Psoas muscle (tissue), 8 donors: ENCODE measurements around the gene FSTL4. TPM values are rescaled to one million over a fixed set of nuclear protein-coding genes. Genes with fewer than 3 reads are reported as not detected.

Experiments used
- ATAC-seq, 4 donors: fragments of 200-7000 bp; cut with Tn5 transposase; one replicate each; pipeline ENCODE4 v1.9.1; 2020; ENCODE audit warnings: moderate library complexity in 3 of 4, mild to moderate bottlenecking in 2 of 4
- DNase-seq, 2 donors: peaks; one replicate each; pipeline ENCODE4 v3.0.0-alpha.2; 2020
- H3K27ac ChIP-seq: fragments of 200-600 bp; one replicate; pipeline ENCODE4 v1.8.0; 2022
- H3K27me3 ChIP-seq, 3 donors: fragments of 200-600 bp in 1 of 3; one replicate each; pipeline versions ENCODE4 v1.6.1 to v1.8.0; 2013 to 2022; ENCODE audit warnings: low read length in 2 of 3, mild to moderate bottlenecking in 2 of 3, moderate library complexity in 1 of 3; ENCODE audit not compliant: insufficient read depth in 3 of 3
- H3K36me3 ChIP-seq, 2 donors: fragments of 200-600 bp in 1 of 2; one replicate each; pipeline versions ENCODE4 v1.6.1 to v1.8.0; 2013 to 2022; ENCODE audit warnings: low read depth in 1 of 2, mild to moderate bottlenecking in 1 of 2, moderate library complexity in 1 of 2; ENCODE audit not compliant: insufficient read depth in 1 of 2
- H3K4me1 ChIP-seq: fragments of 200-600 bp; one replicate; pipeline ENCODE4 v1.8.0; 2022
- H3K4me3 ChIP-seq: fragments of 200-600 bp; one replicate; pipeline ENCODE4 v1.8.0; 2022; ENCODE audit warnings: mild to moderate bottlenecking
- H3K9me3 ChIP-seq: fragments of 200-600 bp; one replicate; pipeline ENCODE4 v1.8.0; 2022
- WGBS, 3 donors: extraction: QIAGEN DNeasy Blood & Tissue Kit; methylation state at CpG; one replicate each; pipeline versions ENCODE4 v1.1.6 to v1.1.7; 2013; 5-methylcytosine and 5-hydroxymethylcytosine counted together
- intact Hi-C, 2 donors: fragments of 100-400 bp; cut with DNase I; formaldehyde crosslinking; loops; one replicate each; pipeline versions ENCODE4 v1.11.0 to v1.14.2; 2022
- polyA plus RNA-seq, 3 donors: library from polyadenylated mRNA; stranded (reverse); fragments of 200-250 nt; gene quantifications; one replicate each; pipeline ENCODE4 v1.2.3, GENCODE V29; 2013
- total RNA-seq, 4 donors: library from RNA; stranded (reverse); fragmentation: NEBNext Ultra II Directional in 2 of 4; extraction: Animal tissue kit (Norgen Biotek cat#: 25700) in 2 of 4; gene quantifications; one replicate each; pipeline versions ENCODE4 v1.2.1 to v1.2.4, GENCODE V29; 2021 to 2023
- TF ChIP-seq, protein P1 (sequence below): fragments of 200-600 bp; IDR thresholded peaks from one replicate; pipeline ENCODE4 v1.8.0; 2022; ENCODE audit warnings: antibody characterized with exemption
- donor health status: healthy with polysubstance abuse.
- donor health status: DM: no; HTN: no; CAD: no; lungs with moderate emphysema.
- donor health status: Bipolar disorder and iron deficiency.
- donor health status: healthy.
- donor health status: DM: yes; HTN: yes; CAD: no.
- donor health status: DM: no; HTN: no; CAD: no.
- donor health status: DM: no; HTN: no; CAD: no.
- donor health status: DM: yes; HTN: yes; CAD: no.

Gene FSTL4
- total and polyA plus RNA-seq, 7 donors: 0.07 to 0.81 (median 0.24) TPM

DNA sequence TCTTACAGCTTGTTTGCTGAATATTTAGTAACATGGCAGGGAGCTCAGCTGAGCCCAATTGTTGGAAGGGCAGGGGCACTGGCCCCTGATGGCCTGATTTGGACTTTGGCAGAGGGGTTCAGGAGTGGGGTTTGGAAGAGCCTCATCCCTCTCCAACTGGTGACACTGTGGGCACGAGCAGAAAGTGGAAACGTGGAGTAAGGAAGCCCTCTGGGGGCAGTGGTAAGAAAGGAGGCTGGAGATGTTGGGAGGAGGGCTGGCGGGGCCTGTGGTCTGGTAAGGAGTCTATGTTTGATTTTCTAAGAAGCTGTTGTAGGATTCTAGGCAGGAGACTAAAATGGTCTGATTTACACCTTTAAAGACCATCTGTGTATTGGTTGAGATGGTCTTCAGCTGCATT, 351.6 kb downstream of the FSTL4 start:
- no peak for DNase-seq
- no peak overlapping the region for H3K4me3 ChIP-seq
- peak; percentile 50 to 77 (median 66) for ATAC-seq
- peak overlapping the region; percentile 63 for H3K27ac ChIP-seq
- TF ChIP-seq, protein P1, sequence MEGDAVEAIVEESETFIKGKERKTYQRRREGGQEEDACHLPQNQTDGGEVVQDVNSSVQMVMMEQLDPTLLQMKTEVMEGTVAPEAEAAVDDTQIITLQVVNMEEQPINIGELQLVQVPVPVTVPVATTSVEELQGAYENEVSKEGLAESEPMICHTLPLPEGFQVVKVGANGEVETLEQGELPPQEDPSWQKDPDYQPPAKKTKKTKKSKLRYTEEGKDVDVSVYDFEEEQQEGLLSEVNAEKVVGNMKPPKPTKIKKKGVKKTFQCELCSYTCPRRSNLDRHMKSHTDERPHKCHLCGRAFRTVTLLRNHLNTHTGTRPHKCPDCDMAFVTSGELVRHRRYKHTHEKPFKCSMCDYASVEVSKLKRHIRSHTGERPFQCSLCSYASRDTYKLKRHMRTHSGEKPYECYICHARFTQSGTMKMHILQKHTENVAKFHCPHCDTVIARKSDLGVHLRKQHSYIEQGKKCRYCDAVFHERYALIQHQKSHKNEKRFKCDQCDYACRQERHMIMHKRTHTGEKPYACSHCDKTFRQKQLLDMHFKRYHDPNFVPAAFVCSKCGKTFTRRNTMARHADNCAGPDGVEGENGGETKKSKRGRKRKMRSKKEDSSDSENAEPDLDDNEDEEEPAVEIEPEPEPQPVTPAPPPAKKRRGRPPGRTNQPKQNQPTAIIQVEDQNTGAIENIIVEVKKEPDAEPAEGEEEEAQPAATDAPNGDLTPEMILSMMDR: peak; percentile 30
- H3K36me3 ChIP-seq: no peaks in the 10 kb centered on the region
- H3K4me1 ChIP-seq: peaks cover 9% of the 10 kb centered on the region
- H3K9me3 ChIP-seq: no peaks in the 10 kb centered on the region
- 57 to 67% (median 64%) methylated on average over 3 of the region's 3 CpGs for WGBS, 3 donors
- intact Hi-C loops: loop anchor here in 1 of 2 donors (2.0 kb wide), 1 partner anchor 150 kb away; no protein-coding TSS in a partner anchor
- no peaks in the 10 kb centered on the region for H3K27me3 ChIP-seq

DNA sequence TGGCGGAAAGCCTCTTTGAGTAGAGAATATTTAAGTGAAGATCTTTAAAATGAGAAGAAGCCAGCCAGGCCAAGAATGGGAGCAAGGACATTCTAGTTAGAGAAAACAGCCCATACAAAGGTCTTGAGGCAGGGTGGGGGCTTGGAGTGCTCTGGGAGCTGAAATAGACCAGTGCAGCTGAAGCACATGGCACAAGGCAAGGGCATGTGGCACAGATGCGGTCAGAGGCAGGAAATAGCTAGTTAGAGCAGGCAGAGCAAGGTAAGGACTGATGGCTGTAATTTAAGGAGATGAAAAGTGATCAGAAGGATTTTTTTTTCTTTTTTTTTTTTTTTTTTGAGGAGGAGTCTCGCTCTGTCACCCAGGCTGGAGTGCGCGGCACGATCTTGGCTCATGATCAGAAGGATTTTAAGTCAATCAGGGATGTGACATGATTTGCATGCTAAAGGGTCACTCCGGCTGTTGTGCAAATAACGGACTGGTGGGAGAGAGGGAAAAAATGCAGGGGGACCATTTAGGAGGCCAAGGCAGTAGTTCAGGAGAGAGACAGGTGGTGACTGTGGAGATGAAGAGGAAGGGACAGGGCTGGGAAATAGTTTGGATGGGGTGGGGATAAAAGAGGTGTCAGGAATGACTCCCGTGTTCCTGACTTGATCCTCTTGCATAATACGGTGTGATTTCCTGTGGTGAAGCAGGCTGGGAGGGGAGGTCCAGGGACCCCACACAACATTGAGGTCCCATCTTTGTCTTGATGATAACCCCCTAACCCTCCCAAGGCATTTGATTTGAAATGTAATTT, 352.9 kb downstream of the FSTL4 start:
- H3K4me3 ChIP-seq: no peak overlapping the region
- intact Hi-C loops: loop anchor here in 1 of 2 donors (10.0 kb wide), 1 partner anchor 145 kb away; no protein-coding TSS in a partner anchor
- no peaks in the 10 kb centered on the region for H3K9me3 ChIP-seq
- H3K36me3 ChIP-seq: no peaks in the 10 kb centered on the region
- ATAC-seq (peak; percentile 88 to 97 (median 90)), DNase-seq (no peak)
- TF ChIP-seq, protein P1: no peak
- peak overlapping the region; percentile 63 for H3K27ac ChIP-seq
- H3K4me1 ChIP-seq: peaks cover 9% of the 10 kb centered on the region
- no peaks in the 10 kb centered on the region for H3K27me3 ChIP-seq
- 33 to 76% (median 61%) methylated on average over 10 of the region's 10 CpGs for WGBS, 3 donors

DNA sequence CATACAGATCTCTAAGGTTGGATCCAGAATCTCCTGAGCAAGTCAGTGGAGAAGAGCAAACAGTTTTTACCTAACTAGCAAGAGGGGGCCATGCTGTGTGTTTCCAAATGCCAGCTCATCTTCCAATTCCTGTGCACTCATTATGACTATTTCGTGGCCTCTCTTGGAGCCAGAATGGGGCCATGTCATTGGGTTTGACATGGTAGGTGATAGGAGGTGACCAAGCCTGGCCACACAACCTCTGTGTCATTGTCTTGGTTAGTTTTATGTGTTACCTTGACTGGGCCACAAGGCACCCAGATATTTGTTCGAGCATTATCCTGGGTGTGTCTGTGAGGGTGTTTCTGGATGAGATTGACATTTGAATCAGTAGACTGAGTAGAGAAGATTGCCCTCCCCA, 354.4 kb downstream of the FSTL4 start:
- 97 to 98% (median 97%) methylated on average over 2 of the region's 2 CpGs for WGBS, 3 donors
- ATAC-seq (no peak), DNase-seq (no peak)
- Histone ChIP-seq H3K4me1 (peaks cover 9% of the 10 kb centered on the region), H3K36me3 (no peaks in the 10 kb centered on the region), H3K27ac (no peak overlapping the region), H3K9me3 (no peaks in the 10 kb centered on the region), H3K27me3 (no peaks in the 10 kb centered on the region), H3K4me3 (no peak overlapping the region)
- intact Hi-C loops: loop anchor here in 1 of 2 donors (10.0 kb wide), 1 partner anchor 143 kb away; no protein-coding TSS in a partner anchor
- TF ChIP-seq, protein P1: no peak

DNA sequence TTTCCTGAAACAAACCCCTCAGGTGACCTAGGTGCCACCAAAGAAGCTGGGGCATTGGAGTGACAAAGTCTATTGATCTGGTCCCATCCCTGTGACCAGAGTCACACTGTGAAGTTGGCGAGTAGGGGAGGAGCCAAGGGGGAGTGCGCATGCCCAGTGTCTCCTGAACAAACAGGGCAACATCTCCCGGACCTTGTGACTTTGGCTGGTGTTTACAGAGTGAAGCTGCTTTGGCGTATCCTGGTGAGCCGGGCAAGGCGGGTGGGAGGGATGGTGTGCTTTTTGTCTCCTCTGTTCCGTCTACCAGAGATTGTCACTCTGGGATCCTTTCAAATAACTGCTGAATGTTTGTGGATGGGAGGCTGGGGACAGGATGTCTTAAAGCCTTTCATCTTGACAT, 356.1 kb downstream of the FSTL4 start:
- 93 to 94% (median 94%) methylated on average over 7 of the region's 7 CpGs for WGBS, 3 donors

More for the DNA sequence above, 356.1 kb downstream of the FSTL4 start:
- H3K9me3 ChIP-seq: no peaks in the 10 kb centered on the region
- H3K27me3 ChIP-seq: no peaks in the 10 kb centered on the region
- no peaks in the 10 kb centered on the region for H3K36me3 ChIP-seq
- no peak overlapping the region for H3K4me3 ChIP-seq
- intact Hi-C loops: loop anchor here in 1 of 2 donors (10.0 kb wide), 1 partner anchor 141 kb away; no protein-coding TSS in a partner anchor
- DNase-seq (no peak), ATAC-seq (no peak)
- H3K4me1 ChIP-seq: peaks cover 9% of the 10 kb centered on the region
- TF ChIP-seq, protein P1: no peak
- H3K27ac ChIP-seq: no peak overlapping the region
